Measurements from ENCODE around the gene SOX13.

SOX13 gene

GRCh38 chr1:204161609-204162493 lies 88.9 kb downstream of the SOX13 start:
- TF ChIP-seq POLR2A (IDR thresholded peaks at IDR 0.05; ENCODE audit: low read depth, low read length) = no peak
- FAIRE-seq (no peak), DNase-seq (ENCODE audit: insufficient read length, low spot score) (no peak)

DNA sequence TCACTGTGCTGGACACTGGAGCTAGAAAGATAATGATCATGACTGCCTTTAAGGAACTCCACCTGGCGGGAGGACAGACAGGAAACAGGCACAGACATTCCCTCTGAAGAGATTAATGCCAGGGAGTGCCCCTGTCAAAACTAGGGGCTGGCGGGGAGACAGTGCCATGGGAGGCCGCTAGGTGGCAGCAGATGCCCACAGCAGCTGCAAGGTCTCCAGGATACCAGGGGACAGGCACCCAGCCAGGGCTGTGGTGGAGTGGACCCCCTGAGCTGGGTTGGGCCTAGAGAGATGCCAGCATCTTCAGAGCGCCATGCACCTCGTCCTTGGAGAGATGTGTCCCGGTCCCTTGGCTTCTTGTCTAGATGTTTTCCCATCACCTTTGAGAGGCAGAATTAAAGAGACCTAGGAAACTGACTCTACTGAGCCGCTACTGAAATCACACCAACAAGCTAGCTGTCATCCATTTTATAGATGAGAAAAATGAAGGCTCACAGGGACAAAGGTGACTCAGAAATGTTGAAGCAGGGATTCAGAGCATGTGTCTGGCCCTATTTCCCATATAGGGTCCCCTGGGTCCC lies 89.7 kb downstream of the SOX13 start:
- DNase-seq (ENCODE audit: insufficient read length, low spot score) (peak; percentile 86), FAIRE-seq (no peak)
- no peak for TF ChIP-seq POLR2A (IDR thresholded peaks at IDR 0.05; ENCODE audit: low read depth, low read length)

- DNase-seq (ENCODE audit: insufficient read length, low spot score) (no peak), FAIRE-seq (no peak)
- no peak for TF ChIP-seq POLR2A (IDR thresholded peaks at IDR 0.05; ENCODE audit: low read depth, low read length)
Observed at GRCh38 chr1:204166219-204166618, 93.3 kb downstream of the SOX13 start, which contains the start of gene REN. TSS of gene REN (minus strand) at chr1:204166337. CDS start at chr1:204166293, 44 bp downstream.

DNA sequence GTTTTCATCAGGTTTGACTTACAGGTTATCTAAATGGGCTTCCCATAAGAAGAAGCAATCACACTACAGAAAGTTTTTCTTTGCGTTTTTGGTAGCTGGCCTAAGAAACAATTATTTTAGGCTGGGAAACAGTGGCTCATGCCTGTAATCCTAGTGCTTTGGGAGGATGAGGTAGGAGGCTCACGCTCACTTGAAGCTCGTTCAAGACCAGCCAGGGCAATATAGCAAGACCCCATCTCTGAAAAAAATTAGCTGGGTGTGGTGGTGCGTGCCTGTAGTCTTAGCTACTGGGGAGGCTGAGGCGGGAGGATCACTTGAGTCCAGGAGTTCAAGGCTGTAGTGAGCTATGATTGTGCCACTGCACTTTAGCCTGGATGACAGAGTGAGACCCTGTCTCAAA lies 94.8 kb downstream of the SOX13 start:
- FAIRE-seq (no peak), DNase-seq (ENCODE audit: insufficient read length, low spot score) (no peak)
- TF ChIP-seq POLR2A (IDR thresholded peaks at IDR 0.05; ENCODE audit: low read depth, low read length) = no peak

DNA sequence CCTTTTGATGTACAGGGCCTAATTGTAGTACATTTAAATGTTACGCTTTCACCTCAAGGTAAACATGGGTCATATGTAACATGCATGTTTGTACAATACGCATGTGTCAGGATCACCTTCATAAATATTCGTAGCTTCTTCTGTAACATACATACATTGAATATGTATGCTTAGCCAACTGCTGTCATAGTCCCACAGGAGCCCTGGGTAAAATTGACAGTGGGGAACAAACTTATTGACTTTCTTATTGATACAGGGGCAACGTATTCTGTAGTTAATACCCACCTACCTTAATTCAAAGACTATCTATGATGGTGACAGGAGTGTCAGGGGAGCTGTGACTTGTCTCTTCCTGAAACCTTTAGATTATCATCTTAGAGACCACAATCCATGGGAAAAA lies 96.9 kb downstream of the SOX13 start:
- FAIRE-seq (no peak), DNase-seq (ENCODE audit: insufficient read length, low spot score) (no peak)
- no peak for TF ChIP-seq POLR2A (IDR thresholded peaks at IDR 0.05; ENCODE audit: low read depth, low read length)

DNA sequence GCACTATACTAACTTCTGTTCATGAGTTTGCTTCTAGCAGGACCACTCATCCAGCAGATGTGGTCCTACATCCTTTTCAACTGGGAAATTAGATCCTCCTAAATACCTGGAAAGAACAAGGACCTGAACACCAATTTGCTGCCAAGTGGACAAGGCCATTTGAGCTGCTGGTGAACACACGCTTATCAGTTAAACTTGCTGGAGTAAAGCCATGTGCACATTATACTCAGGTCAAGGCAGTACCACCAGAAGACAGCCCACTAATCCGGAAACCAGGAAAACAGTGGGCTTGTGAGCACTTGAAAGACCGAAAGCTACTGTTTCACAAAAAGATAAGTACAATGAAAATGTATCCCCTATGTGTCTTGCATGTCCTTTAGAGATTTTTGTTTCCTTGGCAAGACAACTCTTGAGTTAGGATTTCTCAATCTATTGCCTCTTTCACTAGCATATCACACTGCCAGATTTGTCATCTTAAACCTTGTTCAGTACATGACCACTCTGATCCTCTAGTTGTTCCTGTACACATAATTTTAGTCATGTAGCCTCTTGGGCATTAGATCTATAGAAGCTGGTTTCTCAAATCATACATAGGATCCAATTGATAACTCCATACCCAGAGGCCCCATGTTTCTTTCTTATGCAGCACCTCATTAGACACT lies 97.7 kb downstream of the SOX13 start:
- DNase-seq (ENCODE audit: insufficient read length, low spot score) (no peak), FAIRE-seq (no peak)
- no peak for TF ChIP-seq POLR2A (IDR thresholded peaks at IDR 0.05; ENCODE audit: low read depth, low read length)

DNA sequence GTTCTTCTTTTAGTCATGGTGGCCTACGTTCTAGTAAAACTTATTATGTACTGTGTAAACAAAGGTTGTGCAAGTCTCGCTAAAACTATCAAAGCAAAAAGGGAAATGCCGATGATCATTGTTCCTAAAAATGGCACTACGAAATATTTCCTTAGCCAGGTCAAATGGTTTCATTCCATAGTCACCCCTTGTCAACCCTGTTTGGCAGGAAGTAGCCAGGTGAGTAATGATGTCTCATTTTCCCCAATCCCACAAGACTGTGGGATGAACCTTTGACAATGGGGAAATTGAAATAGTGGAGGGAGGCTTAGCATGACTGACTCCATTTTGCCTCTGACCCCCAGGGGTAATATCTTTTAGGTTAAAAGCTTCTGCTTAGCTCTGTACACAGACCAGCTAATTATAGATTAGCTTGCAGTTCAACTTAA lies 98.8 kb downstream of the SOX13 start:
- FAIRE-seq (peak; percentile 15), DNase-seq (ENCODE audit: insufficient read length, low spot score) (no peak)
- no peak for TF ChIP-seq POLR2A (IDR thresholded peaks at IDR 0.05; ENCODE audit: low read depth, low read length)

DNA sequence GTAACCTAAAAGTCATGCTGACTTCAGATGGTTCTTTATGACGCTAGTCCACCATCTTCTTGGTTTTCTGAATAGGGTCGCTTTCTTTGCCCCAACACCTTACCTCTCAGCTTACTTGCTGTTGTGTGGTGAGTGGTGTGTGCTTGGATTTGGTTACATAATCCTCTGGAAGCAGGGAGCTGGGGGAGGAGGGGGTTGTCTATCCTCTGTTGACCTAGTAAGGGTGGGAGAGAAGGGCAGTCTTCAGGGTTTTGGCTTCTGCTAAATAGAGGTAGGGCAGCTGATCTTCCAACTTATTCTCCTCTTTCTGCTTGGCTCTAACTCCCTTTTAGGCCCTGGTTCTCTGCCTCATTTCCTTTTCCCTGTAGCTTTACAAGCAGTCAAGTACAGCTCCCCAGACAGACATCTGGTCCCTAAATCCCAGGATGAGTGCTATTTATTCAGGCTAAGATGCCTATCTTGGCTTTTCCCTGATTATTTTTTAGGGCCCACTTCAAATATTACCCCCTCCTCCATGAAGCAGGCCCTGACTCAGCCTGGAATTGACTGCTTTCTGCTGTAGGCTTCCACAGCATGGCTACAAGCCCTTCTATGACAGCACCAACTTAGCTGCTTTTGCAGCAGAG lies 99.6 kb downstream of the SOX13 start:
- no peak for TF ChIP-seq POLR2A (IDR thresholded peaks at IDR 0.05; ENCODE audit: low read depth, low read length)
- DNase-seq (ENCODE audit: insufficient read length, low spot score) (no peak), FAIRE-seq (no peak)

- FAIRE-seq = no peak
- no peak for TF ChIP-seq POLR2A (IDR thresholded peaks at IDR 0.05; ENCODE audit: low read depth, low read length)
- DNase-seq (ENCODE audit: insufficient read length, low spot score) = no peak
Observed at GRCh38 chr1:204174958-204175357, 102.0 kb downstream of the SOX13 start.

DNA sequence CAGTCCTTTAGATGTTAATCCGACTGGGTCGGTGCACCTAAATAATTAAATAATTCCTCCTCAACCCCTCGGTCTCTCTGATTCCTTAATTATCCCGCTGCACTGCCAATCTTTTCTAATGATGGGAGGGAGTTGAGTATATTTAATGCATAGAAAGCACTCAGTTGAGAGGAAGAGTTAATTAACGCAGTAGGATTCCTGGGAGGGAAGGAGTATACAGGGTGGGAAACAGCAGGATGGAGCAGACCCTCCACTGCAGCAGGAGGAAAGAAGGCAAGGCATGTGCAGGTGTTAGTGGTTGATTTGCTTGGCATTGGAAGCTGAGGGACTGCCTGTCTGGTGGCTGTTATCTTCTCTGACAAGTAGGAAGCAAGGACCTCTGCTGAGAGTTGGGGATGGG lies 103.1 kb downstream of the SOX13 start:
- no peak for DNase-seq (ENCODE audit: insufficient read length, low spot score)
- FAIRE-seq = no peak
- TF ChIP-seq POLR2A (IDR thresholded peaks at IDR 0.05; ENCODE audit: low read depth, low read length) = no peak

DNA sequence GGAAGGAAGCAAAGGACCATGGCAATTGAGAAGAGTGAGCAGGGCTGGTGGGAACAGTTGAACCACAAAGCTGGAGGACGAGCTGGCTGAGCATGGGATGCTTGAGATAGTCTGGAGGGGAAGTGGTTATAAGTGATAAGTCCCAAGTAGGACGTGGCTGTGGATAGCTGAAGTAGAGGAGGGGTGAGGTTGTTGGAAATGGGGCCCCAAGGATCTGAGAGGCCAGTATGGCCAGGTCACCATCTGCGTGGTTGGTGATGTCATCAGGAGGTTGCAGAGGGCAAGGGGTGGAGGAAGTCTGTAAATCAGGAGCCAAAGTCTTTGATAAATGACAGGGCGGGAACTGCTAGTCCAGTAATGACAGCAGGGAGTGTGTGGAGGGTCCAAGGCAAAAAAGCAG lies 104.2 kb downstream of the SOX13 start:
- FAIRE-seq = no peak
- DNase-seq (ENCODE audit: insufficient read length, low spot score) = no peak
- no peak for TF ChIP-seq POLR2A (IDR thresholded peaks at IDR 0.05; ENCODE audit: low read depth, low read length)

All from H54 (cell line).